Common myeloid progenitor, CD34-positive (primary cell): Measurements from ENCODE around the gene RAB11FIP4.
A peak's percentile ranks its signal among the peaks of the same experiment; 100 is the strongest.

ENCODE experiments used
- CTCF ChIA-PET: fragments of 350-600 bp; sonication (Branson Sonifier 250); formaldehyde crosslinking; loops from one replicate; lab custom pipeline; 2021; ENCODE audit warnings: antibody characterized with exemption; lab: Charles Lee
- POLR2A ChIA-PET: fragments of 350-600 bp; sonication (Branson Sonifier 250); formaldehyde crosslinking; loops from one replicate; lab custom pipeline; 2021; ENCODE audit warnings: antibody characterized with exemption; lab: Charles Lee
- DNase-seq, 3 donors: peaks; one replicate each; pipeline versions ENCODE4 v3.0.0 to v3.0.0-alpha.2; 2013
- H3K27ac ChIP-seq, 2 experiments: 1 replicate in 1 of 2; 2 replicates in 1 of 2; pipeline ENCODE4 v1.7.0; 2013; ENCODE audit warnings: inconsistent platforms in 2 of 2, low read length in 2 of 2, mild to moderate bottlenecking in 2 of 2, low read depth in 1 of 2, moderate library complexity in 1 of 2; ENCODE audit not compliant: severe bottlenecking in 2 of 2, insufficient read depth in 1 of 2, poor library complexity in 1 of 2
- H3K27me3 ChIP-seq, 5 experiments: replicated peaks in 2 of 5; 1 replicate in 3 of 5; 2 replicates in 2 of 5; pipeline versions ENCODE4 v1.6.1 to v1.7.0; 2013; ENCODE audit warnings: low read length in 4 of 5, mild to moderate bottlenecking in 2 of 5, moderate library complexity in 2 of 5, inconsistent platforms in 1 of 5; ENCODE audit not compliant: insufficient read depth in 5 of 5, control insufficient read depth in 4 of 5
- H3K36me3 ChIP-seq, 4 experiments: 1 replicate in 2 of 4; 2 replicates in 2 of 4; pipeline versions ENCODE4 v1.6.1 to v1.7.0; 2013; ENCODE audit warnings: low read length in 3 of 4, control low read depth in 1 of 4, mild to moderate bottlenecking in 1 of 4; ENCODE audit not compliant: control insufficient read depth in 4 of 4, insufficient read depth in 4 of 4
- H3K4me1 ChIP-seq, 4 experiments: 1 replicate in 3 of 4; 2 replicates in 1 of 4; pipeline versions ENCODE4 v1.6.1 to v1.7.1; 2013; ENCODE audit warnings: low read length in 3 of 4, mild to moderate bottlenecking in 3 of 4, control low read depth in 1 of 4, inconsistent platforms in 1 of 4, moderate library complexity in 1 of 4; ENCODE audit not compliant: control insufficient read depth in 4 of 4, insufficient read depth in 4 of 4; ENCODE audit errors: control extremely low read depth in 1 of 4
- H3K4me3 ChIP-seq, 7 experiments: 1 replicate in 4 of 7; 2 replicates in 3 of 7; pipeline versions ENCODE4 v1.5.1 to v1.7.0; 2013; ENCODE audit warnings: mild to moderate bottlenecking in 7 of 7, low read length in 6 of 7, moderate library complexity in 6 of 7, inconsistent platforms in 2 of 7, low read depth in 2 of 7, control low read depth in 1 of 7; ENCODE audit not compliant: insufficient read depth in 4 of 7, control insufficient read depth in 1 of 7; ENCODE audit errors: extremely low read depth in 1 of 7
- H3K9me3 ChIP-seq, 5 experiments: 1 replicate in 4 of 5; 2 replicates in 1 of 5; pipeline versions ENCODE4 v1.6.1 to v1.7.1; 2013; ENCODE audit warnings: low read length in 4 of 5, mild to moderate bottlenecking in 2 of 5, inconsistent platforms in 1 of 5, low read depth in 1 of 5, moderate library complexity in 1 of 5; ENCODE audit not compliant: control insufficient read depth in 4 of 5, insufficient read depth in 2 of 5; ENCODE audit errors: control extremely low read depth in 1 of 5
- WGBS: methylation state at CpG from one replicate; pipeline ENCODE4 v1.1.5; 2013; ENCODE audit not compliant: insufficient coverage; 5-methylcytosine and 5-hydroxymethylcytosine counted together

Gene RAB11FIP4

GRCh38 chr17:31457391-31458234 lies 66.1 kb downstream of the RAB11FIP4 start:
- H3K9me3 ChIP-seq = no peaks in the 10 kb centered on the region
- no peaks in the 10 kb centered on the region for H3K4me1 ChIP-seq
- ChIA-PET CTCF (interaction anchor here (1.1 to 1.5 kb wide), 3 partner anchors 8 to 60 kb away, joined by 3 read pairs; no protein-coding TSS in a partner anchor), POLR2A (no interaction called here)
- peaks cover 0 to 3% (median 0%) of the 10 kb centered on the region in 5 experiments for H3K27me3 ChIP-seq
- no peak overlapping the region for H3K4me3 ChIP-seq
- no peaks in the 10 kb centered on the region for H3K36me3 ChIP-seq
- DNase-seq = no peak
- H3K27ac ChIP-seq = no peak overlapping the region
- WGBS = 95% methylated on average over 4 of the region's 10 CpGs

GRCh38 chr17:31458829-31459228 lies 67.4 kb downstream of the RAB11FIP4 start:
- ChIA-PET POLR2A (no interaction called here), CTCF (interaction anchor here (0.9 to 1.5 kb wide), 2 partner anchors 51 to 58 kb away, joined by 3 read pairs; no protein-coding TSS in a partner anchor)
- DNase-seq = peak in 1 of 3 donors; percentile 24

GRCh38 chr17:31459716-31460115 lies 68.2 kb downstream of the RAB11FIP4 start:
- Histone ChIP-seq H3K4me1 (no peaks in the 10 kb centered on the region), H3K9me3 (no peaks in the 10 kb centered on the region), H3K36me3 (no peaks in the 10 kb centered on the region), H3K4me3 (no peak overlapping the region), H3K27ac (no peak overlapping the region), H3K27me3 (peaks cover 0 to 3% (median 0%) of the 10 kb centered on the region in 5 experiments)
- ChIA-PET CTCF (interaction anchor here (0.9 kb wide), 1 partner anchor 50 kb away, joined by 3 read pairs; no protein-coding TSS in a partner anchor), POLR2A (no interaction called here)
- DNase-seq = no peak
- 100% methylated on average over 1 of the region's 4 CpGs for WGBS

More at GRCh38 chr17:31458829-31459228, 67.4 kb downstream of the RAB11FIP4 start:
- Histone ChIP-seq H3K9me3 (no peaks in the 10 kb centered on the region), H3K4me1 (no peaks in the 10 kb centered on the region), H3K4me3 (no peak overlapping the region), H3K27me3 (peaks cover 0 to 3% (median 0%) of the 10 kb centered on the region in 5 experiments), H3K36me3 (no peaks in the 10 kb centered on the region), H3K27ac (no peak overlapping the region)
- WGBS = 100% methylated on average over 1 of the region's 2 CpGs

GRCh38 chr17:31460226-31460721 lies 68.8 kb downstream of the RAB11FIP4 start:
- Histone ChIP-seq H3K27ac (no peak overlapping the region), H3K4me1 (no peaks in the 10 kb centered on the region), H3K4me3 (no peak overlapping the region), H3K9me3 (no peaks in the 10 kb centered on the region), H3K27me3 (peaks cover 0 to 3% (median 0%) of the 10 kb centered on the region in 5 experiments), H3K36me3 (no peaks in the 10 kb centered on the region)
- WGBS = 98% methylated on average over 4 of the region's 6 CpGs
- CTCF ChIA-PET = no interaction called here
- POLR2A ChIA-PET = no interaction called here
- DNase-seq = no peak

- WGBS = 89% methylated on average over 6 of the region's 8 CpGs
- no peak overlapping the region for H3K4me3 ChIP-seq
- H3K4me1 ChIP-seq = no peaks in the 10 kb centered on the region
- POLR2A ChIA-PET = interaction anchor here (0.6 kb wide), 1 partner anchor 123 kb away, joined by 5 read pairs; no protein-coding TSS in a partner anchor
- no peak for DNase-seq
- H3K27me3 ChIP-seq = peaks cover 0 to 3% (median 0%) of the 10 kb centered on the region in 5 experiments
- no peaks in the 10 kb centered on the region for H3K36me3 ChIP-seq
- no peak overlapping the region for H3K27ac ChIP-seq
- H3K9me3 ChIP-seq = no peaks in the 10 kb centered on the region
- CTCF ChIA-PET = interaction anchor here (1.2 kb wide), 1 partner anchor 67 kb away, joined by 3 read pairs; no protein-coding TSS in a partner anchor
These were observed 69.8 kb downstream of the RAB11FIP4 start for GRCh38 chr17:31461227-31461810.

GRCh38 chr17:31462261-31462660 lies 70.8 kb downstream of the RAB11FIP4 start:
- H3K9me3 ChIP-seq = no peaks in the 10 kb centered on the region
- no peak overlapping the region for H3K4me3 ChIP-seq
- no peak overlapping the region for H3K27ac ChIP-seq
- H3K4me1 ChIP-seq = no peaks in the 10 kb centered on the region
- POLR2A ChIA-PET = interaction anchor here (0.8 kb wide), 1 partner anchor 78 kb away, joined by 3 read pairs; no protein-coding TSS in a partner anchor
- CTCF ChIA-PET = interaction anchor here (0.6 to 1.5 kb wide), 2 partner anchors 46 to 295 kb away, joined by 4 read pairs; no protein-coding TSS in a partner anchor
- WGBS = 93% methylated on average over 3 of the region's 6 CpGs
- no peak for DNase-seq
- no peaks in the 10 kb centered on the region for H3K36me3 ChIP-seq
- peaks cover 0 to 3% (median 0%) of the 10 kb centered on the region in 5 experiments for H3K27me3 ChIP-seq
